ENCODE data around the gene PRDM15. TPM values are rescaled to one million over a fixed set of nuclear protein-coding genes. Genes with fewer than 3 reads are reported as not detected.
A peak's percentile ranks its signal among the peaks of the same experiment; 100 is the strongest.

Gene PRDM15
- 1 to 10 TPM; 8.5 to 9.9 TPM for total RNA-seq

GRCh38 chr21:41879190-41879998, at the start of gene PRDM15:
TSS of gene PRDM15 (minus strand) at chr21:41879344. CDS start at chr21:41860363, 18,981 bp downstream.
- Mint-ChIP-seq H3K27me3 (no peaks in the 10 kb centered on the region), H3K27ac (peak within 1 kb of the TSS; percentile 94), H3K4me3 (peak within 1 kb of the TSS; percentile 85), H3K36me3 (peaks cover 3% of the 10 kb centered on the region), H3K9me3 (no peaks in the 10 kb centered on the region), H3K4me1 (ENCODE audit: low read depth) (peaks cover 21% of the 10 kb centered on the region)
- intact Hi-C loops (cut with micrococcal nuclease), result loop anchor here (1.0 to 5.0 kb wide), 4 partner anchors 22 to 228 kb away; no protein-coding TSS in a partner anchor
- POLR2A ChIA-PET, result interaction anchor here (0.7 to 2.2 kb wide), 11 partner anchors 9 to 546 kb away, joined by 3 to 8 read pairs (median 3); partner anchors contain the start of gene ZBTB21
- peak; percentile 88 for DNase-seq
- CTCF ChIA-PET, result interaction anchor here (1.0 to 1.8 kb wide), 3 partner anchors 45 to 228 kb away, joined by 3 to 6 read pairs (median 4); no protein-coding TSS in a partner anchor

GRCh38 chr21:41928621-41929220, 49.6 kb upstream of the PRDM15 start:
- Mint-ChIP-seq H3K27ac (no peak overlapping the region), H3K4me3 (no peak overlapping the region), H3K9me3 (no peaks in the 10 kb centered on the region), H3K36me3 (no peaks in the 10 kb centered on the region), H3K4me1 (ENCODE audit: low read depth) (peaks cover 34% of the 10 kb centered on the region), H3K27me3 (peaks cover 3% of the 10 kb centered on the region)
- intact Hi-C loops (cut with micrococcal nuclease), result no loop called here
- no peak for DNase-seq
- CTCF ChIA-PET, result interaction anchor here (1.3 kb wide), 1 partner anchor 112 kb away, joined by 3 read pairs; no protein-coding TSS in a partner anchor
- POLR2A ChIA-PET, result interaction anchor here (0.7 kb wide), 1 partner anchor 29 kb away, joined by 5 read pairs; no protein-coding TSS in a partner anchor

- Mint-ChIP-seq H3K36me3 (no peaks in the 10 kb centered on the region), H3K9me3 (no peaks in the 10 kb centered on the region), H3K27ac (no peak overlapping the region), H3K4me3 (no peak overlapping the region), H3K4me1 (ENCODE audit: low read depth) (peaks cover 42% of the 10 kb centered on the region), H3K27me3 (no peaks in the 10 kb centered on the region)
- CTCF ChIA-PET, result interaction anchor here (1.3 to 1.5 kb wide), 2 partner anchors 112 to 180 kb away, joined by 3 to 11 read pairs; no protein-coding TSS in a partner anchor
- POLR2A ChIA-PET, result no interaction called here
- intact Hi-C loops (cut with micrococcal nuclease), result loop anchor here (2.0 kb wide), 1 partner anchor 75 kb away; no protein-coding TSS in a partner anchor
- DNase-seq, result no peak
Observed at GRCh38 chr21:41927727-41928409, 48.7 kb upstream of the PRDM15 start.

GRCh38 chr21:41926807-41927171, 47.6 kb upstream of the PRDM15 start:
- intact Hi-C loops (cut with micrococcal nuclease), result loop anchor here (1.0 to 2.0 kb wide), 2 partner anchors 25 to 76 kb away; no protein-coding TSS in a partner anchor
- no peaks in the 10 kb centered on the region for H3K27me3 Mint-ChIP-seq
- no peaks in the 10 kb centered on the region for H3K9me3 Mint-ChIP-seq
- H3K27ac Mint-ChIP-seq, result peak overlapping the region; percentile 96
- peak overlapping the region; percentile 89 for H3K4me3 Mint-ChIP-seq
- ChIA-PET POLR2A (no interaction called here), CTCF (interaction anchor here (1.0 to 1.5 kb wide), 4 partner anchors 27 to 644 kb away, joined by 3 to 11 read pairs (median 4); no protein-coding TSS in a partner anchor)
- DNase-seq, result no peak
- peaks cover 49% of the 10 kb centered on the region for H3K4me1 Mint-ChIP-seq (ENCODE audit: low read depth)
- no peaks in the 10 kb centered on the region for H3K36me3 Mint-ChIP-seq

GRCh38 chr21:41926117-41926806, 47.1 kb upstream of the PRDM15 start:
- intact Hi-C loops (cut with micrococcal nuclease), result loop anchor here (1.0 to 2.0 kb wide), 2 partner anchors 25 to 77 kb away; no protein-coding TSS in a partner anchor
- ChIA-PET POLR2A (interaction anchor here (0.6 to 0.9 kb wide), 2 partner anchors 27 to 47 kb away, joined by 3 to 4 read pairs; no protein-coding TSS in a partner anchor), CTCF (interaction anchor here (1.0 to 1.5 kb wide), 5 partner anchors 27 to 643 kb away, joined by 3 to 11 read pairs (median 4); no protein-coding TSS in a partner anchor)
- no peaks in the 10 kb centered on the region for H3K9me3 Mint-ChIP-seq
- DNase-seq, result peak; percentile 36
- H3K4me1 Mint-ChIP-seq (ENCODE audit: low read depth), result peaks cover 52% of the 10 kb centered on the region
- H3K4me3 Mint-ChIP-seq, result peak overlapping the region; percentile 89
- no peaks in the 10 kb centered on the region for H3K36me3 Mint-ChIP-seq
- peak overlapping the region; percentile 96 for H3K27ac Mint-ChIP-seq
- H3K27me3 Mint-ChIP-seq, result no peaks in the 10 kb centered on the region

- DNase-seq, result no peak
- H3K4me3 Mint-ChIP-seq, result peak overlapping the region; percentile 89
Observed at GRCh38 chr21:41925767-41926116, 46.6 kb upstream of the PRDM15 start.

GRCh38 chr21:41924368-41924754, 45.2 kb upstream of the PRDM15 start:
- H3K27ac Mint-ChIP-seq, result no peak overlapping the region
- no peaks in the 10 kb centered on the region for H3K36me3 Mint-ChIP-seq
- DNase-seq, result no peak
- no peaks in the 10 kb centered on the region for H3K9me3 Mint-ChIP-seq
- ChIA-PET POLR2A (interaction anchor here (1.2 to 2.2 kb wide), 2 partner anchors 78 to 314 kb away, joined by 3 to 12 read pairs; no protein-coding TSS in a partner anchor), CTCF (interaction anchor here (0.8 to 2.6 kb wide), 3 partner anchors 45 to 193 kb away, joined by 3 to 9 read pairs (median 6); partner anchors contain the start of gene PRDM15)
- peaks cover 52% of the 10 kb centered on the region for H3K4me1 Mint-ChIP-seq (ENCODE audit: low read depth)
- intact Hi-C loops (cut with micrococcal nuclease), result no loop called here
- no peaks in the 10 kb centered on the region for H3K27me3 Mint-ChIP-seq
- H3K4me3 Mint-ChIP-seq, result no peak overlapping the region

More at GRCh38 chr21:41925767-41926116, 46.6 kb upstream of the PRDM15 start:
- ChIA-PET POLR2A (interaction anchor here (0.9 kb wide), 1 partner anchor 27 kb away, joined by 3 read pairs; no protein-coding TSS in a partner anchor), CTCF (interaction anchor here (1.0 to 2.6 kb wide), 3 partner anchors 77 to 192 kb away, joined by 3 to 9 read pairs (median 4); no protein-coding TSS in a partner anchor)
- Mint-ChIP-seq H3K36me3 (no peaks in the 10 kb centered on the region), H3K27ac (peak overlapping the region; percentile 96), H3K27me3 (no peaks in the 10 kb centered on the region), H3K4me1 (ENCODE audit: low read depth) (peaks cover 52% of the 10 kb centered on the region), H3K9me3 (no peaks in the 10 kb centered on the region)
- intact Hi-C loops (cut with micrococcal nuclease), result loop anchor here (1.0 to 2.0 kb wide), 2 partner anchors 24 to 77 kb away; no protein-coding TSS in a partner anchor

- Mint-ChIP-seq H3K4me1 (ENCODE audit: low read depth) (peaks cover 52% of the 10 kb centered on the region), H3K27ac (peak overlapping the region; percentile 44), H3K9me3 (no peaks in the 10 kb centered on the region), H3K4me3 (peak overlapping the region; percentile 49), H3K36me3 (no peaks in the 10 kb centered on the region), H3K27me3 (no peaks in the 10 kb centered on the region)
- POLR2A ChIA-PET, result interaction anchor here (1.2 to 2.2 kb wide), 3 partner anchors 22 to 314 kb away, joined by 3 to 12 read pairs (median 3); no protein-coding TSS in a partner anchor
- intact Hi-C loops (cut with micrococcal nuclease), result loop anchor here (2.0 kb wide), 1 partner anchor 139 kb away; no protein-coding TSS in a partner anchor
- CTCF ChIA-PET, result interaction anchor here (0.8 to 2.6 kb wide), 3 partner anchors 44 to 194 kb away, joined by 3 to 9 read pairs (median 6); partner anchors contain the start of gene PRDM15
- DNase-seq, result peak; percentile 46
Observed at GRCh38 chr21:41923631-41924367, 44.7 kb upstream of the PRDM15 start.

GRCh38 chr21:41923186-41923585, 44.0 kb upstream of the PRDM15 start:
- H3K27me3 Mint-ChIP-seq, result no peaks in the 10 kb centered on the region
- H3K36me3 Mint-ChIP-seq, result peaks cover under 1% of the 10 kb centered on the region
- no peaks in the 10 kb centered on the region for H3K9me3 Mint-ChIP-seq
- DNase-seq, result no peak
- intact Hi-C loops (cut with micrococcal nuclease), result loop anchor here (2.0 kb wide), 1 partner anchor 140 kb away; no protein-coding TSS in a partner anchor
- ChIA-PET POLR2A (interaction anchor here (1.2 to 2.2 kb wide), 2 partner anchors 22 to 79 kb away, joined by 3 to 12 read pairs; no protein-coding TSS in a partner anchor), CTCF (interaction anchor here (1.3 to 2.6 kb wide), 2 partner anchors 184 to 194 kb away, joined by 6 to 9 read pairs; no protein-coding TSS in a partner anchor)
- H3K4me1 Mint-ChIP-seq (ENCODE audit: low read depth), result peaks cover 49% of the 10 kb centered on the region
- no peak overlapping the region for H3K4me3 Mint-ChIP-seq
- H3K27ac Mint-ChIP-seq, result peak overlapping the region; percentile 28

- no peaks in the 10 kb centered on the region for H3K9me3 Mint-ChIP-seq
- peaks cover 13% of the 10 kb centered on the region for H3K36me3 Mint-ChIP-seq
- intact Hi-C loops (cut with micrococcal nuclease), result no loop called here
- no peaks in the 10 kb centered on the region for H3K27me3 Mint-ChIP-seq
- no peak for DNase-seq
- H3K4me3 Mint-ChIP-seq, result no peak overlapping the region
- ChIA-PET POLR2A (no interaction called here), CTCF (no interaction called here)
- no peak overlapping the region for H3K27ac Mint-ChIP-seq
- H3K4me1 Mint-ChIP-seq (ENCODE audit: low read depth), result peaks cover 39% of the 10 kb centered on the region
Observed at GRCh38 chr21:41921021-41921420, 41.9 kb upstream of the PRDM15 start.
